ENCODE measurements around the gene C16orf96. TPM values are rescaled to one million over a fixed set of nuclear protein-coding genes. Genes with fewer than 3 reads are reported as not detected.

The C16orf96 gene
- total RNA-seq, 1 experiment from 2014 or later = 1.4 TPM

GRCh38 chr16:4624015-4624826 is 68.1 kb downstream of the C16orf96 start, which contains the start of gene MGRN1:
MGRN1 (plus strand) TSS chr16:4624826; CDS start chr16:4624961, 135 bp downstream.
- Histone ChIP-seq H3K79me1 (ENCODE audit: insufficient read depth, low read depth, low read length, poor library complexity, severe bottlenecking) (peaks cover 6% of the 10 kb centered on the region), H3K23me2 (ENCODE audit: insufficient read length, low read depth, low read length, poor library complexity, severe bottlenecking) (peaks cover 10% of the 10 kb centered on the region), H3K56ac (ENCODE audit: insufficient read length, low read depth, low read length) (peak within 1 kb of the TSS; percentile 86), H3T11ph (ENCODE audit: low read length) (peak within 1 kb of the TSS; percentile 95), H3K23ac (ENCODE audit: insufficient read length, low read depth, low read length) (no peak within 1 kb of the TSS), H3K14ac (ENCODE audit: insufficient read depth, low read length) (peak within 1 kb of the TSS; percentile 100), H3K4ac (ENCODE audit: low read depth, low read length) (no peak within 1 kb of the TSS; the same call in 1 of the 2 replicates), H3K9me3 (ENCODE audit: control insufficient read depth, low read depth, low read length) (no peaks in the 10 kb centered on the region), H3K4me2 (ENCODE audit: insufficient read depth, insufficient read length, low read length) (peak within 1 kb of the TSS; percentile 79), H2BK5ac (ENCODE audit: insufficient read length, low read length) (peak within 1 kb of the TSS; percentile 98), H2AFZ (ENCODE audit: low read length) (peak within 1 kb of the TSS; percentile 97), H2BK120ac (ENCODE audit: low read depth, low read length, poor library complexity, severe bottlenecking) (peak within 1 kb of the TSS; percentile 97), H3K27ac (ENCODE audit: insufficient read length, low read depth, low read length) (peak within 1 kb of the TSS; percentile 73), H4K5ac (ENCODE audit: insufficient read length, low read depth, low read length) (peak within 1 kb of the TSS; percentile 97), H3K79me2 (ENCODE audit: insufficient read depth, low read length) (peaks cover 17% of the 10 kb centered on the region; the same call in 1 of the 2 replicates), H2BK20ac (ENCODE audit: low read depth, low read length, poor library complexity, severe bottlenecking) (no peak within 1 kb of the TSS), H3K4me1 (ENCODE audit: insufficient read depth, low read length) (no peaks in the 10 kb centered on the region), H2BK12ac (ENCODE audit: insufficient read length, low read depth, low read length) (peak within 1 kb of the TSS; percentile 99), H2BK15ac (ENCODE audit: low read depth, low read length) (no peak within 1 kb of the TSS), H4K8ac (replicated peaks; ENCODE audit: insufficient read length, low read depth, low read length) (peak within 1 kb of the TSS; percentile 92), H4K91ac (ENCODE audit: insufficient read length, low read depth, low read length) (no peak within 1 kb of the TSS), H3K27me3 (ENCODE audit: insufficient read depth, low read length) (no peaks in the 10 kb centered on the region), H3K18ac (ENCODE audit: insufficient read length, low read depth, low read length) (peak within 1 kb of the TSS; percentile 100), H3K9ac (ENCODE audit: extremely low read depth, insufficient read length, low read length) (peak within 1 kb of the TSS; percentile 97), H4K20me1 (ENCODE audit: control insufficient read depth, insufficient read depth, insufficient read length) (no peaks in the 10 kb centered on the region), H2AK5ac (ENCODE audit: insufficient read length, low read length) (no peak within 1 kb of the TSS)
- Mint-ChIP-seq H3K36me3 (ENCODE audit: insufficient read depth in 1 of 3, low read depth in 3 of 3) (peaks cover 14 to 19% (median 14%) of the 10 kb centered on the region in 3 experiments), H3K4me3 (peak within 1 kb of the TSS; percentile 89 to 98), H3K27ac (peak within 1 kb of the TSS; percentile 98 to 100 (median 99)), H3K9me3 (peaks cover 0 to 2% of the 10 kb centered on the region in 2 experiments; a peak in 2 of 5 replicates), H3K27me3 (ENCODE audit: low read depth) (no peaks in the 10 kb centered on the region), H3K4me1 (peaks cover 16 to 20% of the 10 kb centered on the region in 2 experiments)
- peak; percentile 95 for DNase-seq
- TF ChIP-seq, protein P1, sequence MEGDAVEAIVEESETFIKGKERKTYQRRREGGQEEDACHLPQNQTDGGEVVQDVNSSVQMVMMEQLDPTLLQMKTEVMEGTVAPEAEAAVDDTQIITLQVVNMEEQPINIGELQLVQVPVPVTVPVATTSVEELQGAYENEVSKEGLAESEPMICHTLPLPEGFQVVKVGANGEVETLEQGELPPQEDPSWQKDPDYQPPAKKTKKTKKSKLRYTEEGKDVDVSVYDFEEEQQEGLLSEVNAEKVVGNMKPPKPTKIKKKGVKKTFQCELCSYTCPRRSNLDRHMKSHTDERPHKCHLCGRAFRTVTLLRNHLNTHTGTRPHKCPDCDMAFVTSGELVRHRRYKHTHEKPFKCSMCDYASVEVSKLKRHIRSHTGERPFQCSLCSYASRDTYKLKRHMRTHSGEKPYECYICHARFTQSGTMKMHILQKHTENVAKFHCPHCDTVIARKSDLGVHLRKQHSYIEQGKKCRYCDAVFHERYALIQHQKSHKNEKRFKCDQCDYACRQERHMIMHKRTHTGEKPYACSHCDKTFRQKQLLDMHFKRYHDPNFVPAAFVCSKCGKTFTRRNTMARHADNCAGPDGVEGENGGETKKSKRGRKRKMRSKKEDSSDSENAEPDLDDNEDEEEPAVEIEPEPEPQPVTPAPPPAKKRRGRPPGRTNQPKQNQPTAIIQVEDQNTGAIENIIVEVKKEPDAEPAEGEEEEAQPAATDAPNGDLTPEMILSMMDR (conservative IDR thresholded peaks at IDR 0.05) = peak; percentile 99
- WGBS (ENCODE audit: extremely low coverage, insufficient read length, low lambda C conversion rate) = no CpG with 5 or more reads among the region's 42 CpGs
